ENCODE results near the gene TMEM200A. TPM values are rescaled to one million over a fixed set of nuclear protein-coding genes. Genes with fewer than 3 reads are reported as not detected.

The TMEM200A gene
- total RNA-seq, 1 donor from 2014 or later: 3.9 TPM

DNA sequence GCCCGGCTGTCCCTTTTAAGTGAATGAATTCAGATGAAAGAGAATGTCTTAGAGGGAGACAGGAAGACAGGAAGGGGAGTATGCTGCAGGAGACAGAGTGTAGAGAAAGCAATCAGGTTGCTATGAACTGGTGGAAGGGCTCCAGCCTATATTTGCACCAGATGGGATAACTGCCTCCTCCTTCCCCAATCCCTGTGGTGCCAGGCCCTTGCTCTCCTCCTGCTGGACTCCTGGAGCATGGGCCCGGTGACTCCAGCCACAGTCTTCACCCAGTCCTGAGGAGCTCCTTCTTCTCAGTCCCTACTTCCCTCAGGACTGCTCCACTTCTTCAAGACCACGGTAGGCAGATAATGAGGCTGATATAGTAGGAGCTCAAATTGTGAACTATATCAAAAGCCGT is 91.8 kb downstream of the TMEM200A start:
- no peak overlapping the region for H3K27ac ChIP-seq
- intact Hi-C loops (cut with DNase I): no loop called here
- no peak for DNase-seq (ENCODE audit: extremely low spot score in 2 of 2)

DNA sequence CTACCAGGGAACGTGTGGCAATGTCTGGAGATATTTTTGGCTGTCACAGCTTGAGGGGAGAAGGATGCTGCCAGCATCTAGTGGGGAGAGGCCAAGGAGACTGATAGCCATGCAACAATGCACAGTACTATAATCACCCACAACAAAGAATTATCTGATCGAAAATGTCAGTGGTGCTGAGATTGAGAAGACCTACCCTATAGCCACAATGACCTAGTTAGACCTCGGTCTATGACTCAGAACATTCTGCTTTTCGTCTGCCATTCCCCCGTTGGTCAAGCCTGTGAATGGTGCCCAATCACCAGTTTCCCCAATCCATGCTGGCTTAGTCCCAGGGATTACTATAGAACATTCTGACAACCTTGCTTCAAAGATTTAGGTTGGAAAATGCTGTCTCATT is 93.5 kb downstream of the TMEM200A start:
- no peak for TF ChIP-seq POLR2A (IDR thresholded peaks at IDR 0.05)
- no peak overlapping the region for H3K4me3 ChIP-seq
- H3K36me3 ChIP-seq: no peaks in the 10 kb centered on the region
- no peaks in the 10 kb centered on the region for H3K4me1 ChIP-seq
- intact Hi-C loops (cut with DNase I): no loop called here
- H3K27me3 ChIP-seq: no peaks in the 10 kb centered on the region
- H3K9me3 ChIP-seq: no peaks in the 10 kb centered on the region
- DNase-seq (ENCODE audit: extremely low spot score in 2 of 2): no peak
- no peak overlapping the region for H3K27ac ChIP-seq

More for the DNA sequence above, 91.8 kb downstream of the TMEM200A start:
- H3K4me1 ChIP-seq: no peaks in the 10 kb centered on the region
- no peaks in the 10 kb centered on the region for H3K9me3 ChIP-seq
- TF ChIP-seq, protein P1, sequence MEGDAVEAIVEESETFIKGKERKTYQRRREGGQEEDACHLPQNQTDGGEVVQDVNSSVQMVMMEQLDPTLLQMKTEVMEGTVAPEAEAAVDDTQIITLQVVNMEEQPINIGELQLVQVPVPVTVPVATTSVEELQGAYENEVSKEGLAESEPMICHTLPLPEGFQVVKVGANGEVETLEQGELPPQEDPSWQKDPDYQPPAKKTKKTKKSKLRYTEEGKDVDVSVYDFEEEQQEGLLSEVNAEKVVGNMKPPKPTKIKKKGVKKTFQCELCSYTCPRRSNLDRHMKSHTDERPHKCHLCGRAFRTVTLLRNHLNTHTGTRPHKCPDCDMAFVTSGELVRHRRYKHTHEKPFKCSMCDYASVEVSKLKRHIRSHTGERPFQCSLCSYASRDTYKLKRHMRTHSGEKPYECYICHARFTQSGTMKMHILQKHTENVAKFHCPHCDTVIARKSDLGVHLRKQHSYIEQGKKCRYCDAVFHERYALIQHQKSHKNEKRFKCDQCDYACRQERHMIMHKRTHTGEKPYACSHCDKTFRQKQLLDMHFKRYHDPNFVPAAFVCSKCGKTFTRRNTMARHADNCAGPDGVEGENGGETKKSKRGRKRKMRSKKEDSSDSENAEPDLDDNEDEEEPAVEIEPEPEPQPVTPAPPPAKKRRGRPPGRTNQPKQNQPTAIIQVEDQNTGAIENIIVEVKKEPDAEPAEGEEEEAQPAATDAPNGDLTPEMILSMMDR (IDR thresholded peaks at IDR 0.05): no peak
- TF ChIP-seq POLR2AphosphoS5 (IDR thresholded peaks at IDR 0.05; ENCODE audit: insufficient read depth in 1 of 2, low read depth in 1 of 2) (no peak), POLR2A (IDR thresholded peaks at IDR 0.05) (no peak)
- H3K27me3 ChIP-seq: no peaks in the 10 kb centered on the region
- no peak overlapping the region for H3K4me3 ChIP-seq
- H3K36me3 ChIP-seq: no peaks in the 10 kb centered on the region

DNA sequence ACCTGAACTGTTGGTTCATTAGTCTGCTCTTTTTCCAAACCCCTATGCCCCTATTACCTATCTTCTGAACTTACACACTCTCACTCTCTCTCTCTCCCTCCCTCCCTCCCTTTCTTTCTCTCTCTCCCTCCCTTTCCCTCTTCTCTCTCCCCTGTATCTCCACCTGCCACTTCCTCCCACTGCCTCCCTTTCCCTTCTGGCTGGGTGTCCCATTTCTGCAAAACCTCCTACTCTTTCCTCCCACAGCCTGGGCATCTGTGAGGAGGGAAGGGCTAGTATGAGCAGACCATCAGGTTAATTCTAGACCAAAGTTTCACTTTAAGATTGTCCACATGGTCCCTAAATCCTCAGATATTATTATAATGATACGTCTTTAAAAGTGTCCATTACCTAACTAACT is 95.1 kb downstream of the TMEM200A start:
- Histone ChIP-seq H3K9me3 (no peaks in the 10 kb centered on the region), H3K27ac (no peak overlapping the region), H3K4me1 (no peaks in the 10 kb centered on the region), H3K4me3 (no peak overlapping the region), H3K27me3 (no peaks in the 10 kb centered on the region), H3K36me3 (no peaks in the 10 kb centered on the region)
- TF ChIP-seq, protein P1 (IDR thresholded peaks at IDR 0.05): no peak
- TF ChIP-seq POLR2A (IDR thresholded peaks at IDR 0.05) (no peak), POLR2AphosphoS5 (IDR thresholded peaks at IDR 0.05; ENCODE audit: insufficient read depth in 1 of 2, low read depth in 1 of 2) (no peak)
- intact Hi-C loops (cut with DNase I): no loop called here
- DNase-seq (ENCODE audit: extremely low spot score in 2 of 2): no peak

DNA sequence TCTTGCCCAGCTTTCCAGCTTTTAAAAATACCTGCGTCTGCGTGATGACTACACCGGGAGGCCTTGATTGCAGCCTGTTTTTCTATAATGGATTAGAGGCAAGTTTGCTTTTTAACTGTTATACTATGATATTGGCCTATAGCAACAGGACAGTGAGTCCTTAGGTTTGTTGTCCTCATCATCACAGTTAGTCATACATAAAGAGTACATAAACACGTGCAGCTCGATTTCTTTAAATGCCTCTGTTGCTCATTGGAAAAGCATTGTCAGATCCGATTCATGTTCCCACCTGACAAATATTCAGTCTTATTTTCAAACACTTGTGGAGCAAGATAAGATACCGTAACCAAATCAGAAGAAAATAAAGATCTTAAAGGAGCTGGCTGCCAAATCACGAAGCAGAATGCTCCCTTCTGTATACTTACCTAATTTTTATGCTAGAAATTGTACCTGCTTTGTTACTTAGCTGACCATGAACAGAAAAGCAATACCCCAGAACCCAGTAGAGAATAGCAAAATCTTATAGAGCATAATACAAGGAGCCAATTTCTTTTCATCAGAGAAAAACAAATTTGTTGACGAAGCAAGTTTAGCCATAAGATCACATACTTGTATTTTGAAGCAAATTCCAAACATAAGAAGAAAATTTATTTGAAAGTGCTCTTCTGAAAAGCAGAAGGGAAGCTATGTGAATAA is 100.4 kb downstream of the TMEM200A start:
- Histone ChIP-seq H3K4me3 (no peak overlapping the region), H3K4me1 (no peaks in the 10 kb centered on the region), H3K36me3 (no peaks in the 10 kb centered on the region), H3K27me3 (no peaks in the 10 kb centered on the region), H3K9me3 (no peaks in the 10 kb centered on the region), H3K27ac (no peak overlapping the region)
- no peak for DNase-seq (ENCODE audit: extremely low spot score in 2 of 2)
- intact Hi-C loops (cut with DNase I): no loop called here
- TF ChIP-seq POLR2AphosphoS5 (IDR thresholded peaks at IDR 0.05; ENCODE audit: insufficient read depth in 1 of 2, low read depth in 1 of 2): no peak
- TF ChIP-seq, protein P1 (IDR thresholded peaks at IDR 0.05): no peak
- TF ChIP-seq POLR2A (IDR thresholded peaks at IDR 0.05): no peak

DNA sequence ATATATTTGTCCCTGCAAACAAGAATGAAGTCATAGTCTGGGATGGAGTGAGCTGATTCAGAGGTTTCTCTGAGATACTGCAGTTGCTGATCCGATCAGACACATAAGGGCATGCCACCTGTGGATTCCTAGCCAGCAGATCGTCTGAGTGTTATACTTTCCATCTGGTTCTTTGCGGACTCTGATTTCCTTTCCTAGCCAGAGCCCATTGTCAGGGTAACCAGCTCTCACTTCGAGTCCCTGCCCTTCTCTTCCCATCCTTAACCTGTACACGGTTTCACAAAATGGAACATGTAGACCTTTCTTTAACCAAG is 100.9 kb downstream of the TMEM200A start:
- Histone ChIP-seq H3K27me3 (no peaks in the 10 kb centered on the region), H3K4me1 (no peaks in the 10 kb centered on the region), H3K9me3 (no peaks in the 10 kb centered on the region), H3K36me3 (no peaks in the 10 kb centered on the region), H3K4me3 (no peak overlapping the region), H3K27ac (no peak overlapping the region)
- no peak for DNase-seq (ENCODE audit: extremely low spot score in 2 of 2)
- TF ChIP-seq POLR2AphosphoS5 (IDR thresholded peaks at IDR 0.05; ENCODE audit: insufficient read depth in 1 of 2, low read depth in 1 of 2) (no peak), POLR2A (IDR thresholded peaks at IDR 0.05) (no peak)
- TF ChIP-seq, protein P1 (IDR thresholded peaks at IDR 0.05): no peak
- intact Hi-C loops (cut with DNase I): no loop called here

Measured in vagina (tissue), 2 donors.